WTC11 (cell line): ENCODE measurements around the gene MMAB.

Experiments
- GABPB1 ChIP-seq: sonication (generic); formaldehyde crosslinking; IDR thresholded peaks from 2 replicates; pipeline ENCODE4 v1.8.1; 2023; ENCODE audit warnings: mild to moderate bottlenecking, missing genetic modification reagents
- MLX ChIP-seq: sonication (generic); formaldehyde crosslinking; IDR thresholded peaks from 2 replicates; pipeline ENCODE4 v1.8.1; 2023; ENCODE audit warnings: mild to moderate bottlenecking, missing genetic modification reagents, moderate library complexity
- PRDM15 ChIP-seq: sonication (generic); formaldehyde crosslinking; IDR thresholded peaks from 2 replicates; pipeline ENCODE4 v1.8.0; 2022; ENCODE audit warnings: missing genetic modification reagents
- SMAD3 ChIP-seq: sonication (generic); formaldehyde crosslinking; IDR thresholded peaks from 2 replicates; pipeline ENCODE4 v1.8.0; 2022; ENCODE audit warnings: missing genetic modification reagents, mild to moderate bottlenecking, borderline replicate concordance
- SP1 ChIP-seq: sonication (generic); formaldehyde crosslinking; conservative IDR thresholded peaks from 2 replicates; pipeline ENCODE4 v1.8.1; 2022; ENCODE audit warnings: missing genetic modification reagents

- TF ChIP-seq SMAD3 (CRISPR knock-in tag) (no peak), MLX (CRISPR knock-in tag) (no peak), PRDM15 (CRISPR knock-in tag) (no peak), GABPB1 (CRISPR knock-in tag) (no peak), SP1 (CRISPR knock-in tag) (no peak)
These were observed 828 bp downstream of the MMAB start for GRCh38 chr12:109572506-109572845.
